Right lung (tissue), 5 donors: ENCODE results near the gene MYOCD. TPM values are rescaled to one million over a fixed set of nuclear protein-coding genes. Genes with fewer than 3 reads are reported as not detected.

Experiments
- DNase-seq, 2 donors: peaks; one replicate each; pipeline ENCODE4 v3.0.0-alpha.2; 2013
- polyA plus RNA-seq, 5 donors: library from polyadenylated mRNA; unstranded; fragments of 120-200 nt; gene quantifications; one replicate each; pipeline versions ENCODE4 v1.2.1 to v1.2.3, GENCODE V29; 2013; ENCODE audit warnings: inconsistent platforms in 1 of 5, low replicate concordance in 1 of 5; ENCODE audit not compliant: insufficient read length in 5 of 5, insufficient read depth in 1 of 5

The MYOCD gene
- polyA plus RNA-seq, 5 donors = 6.1 to 17.1 (median 10.3) TPM

DNA sequence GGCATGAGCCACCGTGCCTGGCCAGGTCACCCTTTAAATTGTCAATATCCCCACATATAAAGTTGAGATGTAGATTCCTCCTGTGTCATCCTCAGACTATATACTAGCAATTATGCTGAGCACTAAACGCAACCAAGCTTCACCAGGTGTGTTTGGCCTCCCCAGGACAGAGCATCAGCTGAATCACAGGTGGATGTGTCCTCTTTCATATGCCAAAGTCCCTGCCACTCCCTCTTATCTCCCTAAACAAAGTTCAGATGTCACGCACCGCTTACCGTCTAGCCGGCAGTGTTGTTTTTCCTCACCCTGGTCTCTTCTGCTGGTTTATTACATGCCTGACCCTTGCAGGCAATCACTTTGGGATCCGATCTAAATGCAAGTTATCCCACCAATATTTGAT, 79.8 kb downstream of the MYOCD start:
- DNase-seq = no peak

DNA sequence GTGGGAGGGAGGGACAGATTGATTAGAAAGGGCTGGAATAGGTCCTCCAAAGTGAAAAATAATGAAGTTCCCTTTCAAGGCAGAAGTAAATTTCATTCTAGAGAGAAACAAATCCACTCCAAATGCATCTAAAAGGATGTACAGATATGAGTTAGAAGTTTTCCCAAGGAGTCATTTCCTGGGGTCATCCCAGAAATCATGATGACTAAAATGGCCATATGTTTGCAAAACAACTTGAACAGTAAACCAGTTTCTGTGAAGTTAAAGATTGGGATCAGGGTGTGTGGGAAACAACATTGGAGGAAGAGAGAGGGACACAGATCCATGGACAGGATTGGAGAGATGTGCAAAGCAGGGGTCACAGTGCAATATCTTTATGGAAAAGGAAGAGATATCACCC, 91.1 kb downstream of the MYOCD start:
- DNase-seq = no peak

DNA sequence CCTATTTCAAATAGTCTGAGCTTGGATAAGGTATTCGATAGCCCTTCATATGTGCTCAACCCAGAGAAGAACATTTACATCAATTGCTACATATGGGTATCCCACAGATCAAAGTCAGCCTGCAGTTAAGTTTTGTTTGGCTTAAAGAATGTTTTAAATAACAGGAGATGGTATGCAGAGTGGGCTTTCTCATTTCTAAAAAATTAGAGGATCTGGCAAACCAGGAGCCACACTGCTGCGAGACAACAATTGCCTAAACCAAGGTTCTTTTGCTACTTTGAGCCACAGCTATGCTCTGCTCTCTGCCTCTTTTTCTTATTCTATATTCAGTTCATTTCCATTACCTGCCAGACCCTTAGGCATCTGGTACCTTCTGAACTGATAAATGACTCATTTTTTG, 93.4 kb downstream of the MYOCD start:
- DNase-seq = no peak

DNA sequence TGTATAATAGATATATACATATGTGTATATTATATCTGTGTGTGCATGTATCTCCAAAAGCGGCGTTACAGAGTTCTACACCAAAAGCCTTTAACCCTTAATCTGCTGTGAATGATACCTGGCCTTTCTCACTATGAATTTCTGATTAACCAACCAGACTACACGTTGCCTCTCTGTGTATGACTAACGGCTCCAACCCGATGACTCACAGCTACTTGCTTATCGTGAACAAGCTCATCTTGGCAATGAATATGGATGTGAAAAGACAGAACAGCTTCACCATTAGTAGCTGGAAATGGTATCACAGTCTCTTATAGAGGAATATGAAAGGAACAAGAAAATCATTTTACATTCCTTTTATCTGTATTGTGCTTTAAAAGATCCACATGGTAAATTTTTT, 99.9 kb downstream of the MYOCD start:
- DNase-seq = no peak

DNA sequence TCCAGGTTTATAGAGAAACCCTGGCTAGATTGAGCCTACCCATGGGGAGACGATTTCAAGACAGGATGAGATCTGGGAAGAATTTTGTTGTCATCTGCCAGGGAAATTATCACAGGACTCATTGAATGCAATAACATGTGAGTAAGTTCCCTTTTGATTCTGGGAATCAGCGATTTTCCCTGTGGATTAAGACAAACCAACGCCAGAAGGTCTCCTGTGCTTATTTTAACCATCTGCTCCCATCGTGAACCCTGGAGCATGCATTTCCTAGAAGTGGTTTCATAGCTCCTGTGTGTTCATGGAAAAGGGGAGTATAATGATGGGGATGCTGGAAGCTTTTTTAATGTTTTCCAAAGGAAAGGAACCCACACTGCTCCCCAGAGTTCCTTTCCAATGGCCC, 102.6 kb downstream of the MYOCD start:
- DNase-seq = no peak

DNA sequence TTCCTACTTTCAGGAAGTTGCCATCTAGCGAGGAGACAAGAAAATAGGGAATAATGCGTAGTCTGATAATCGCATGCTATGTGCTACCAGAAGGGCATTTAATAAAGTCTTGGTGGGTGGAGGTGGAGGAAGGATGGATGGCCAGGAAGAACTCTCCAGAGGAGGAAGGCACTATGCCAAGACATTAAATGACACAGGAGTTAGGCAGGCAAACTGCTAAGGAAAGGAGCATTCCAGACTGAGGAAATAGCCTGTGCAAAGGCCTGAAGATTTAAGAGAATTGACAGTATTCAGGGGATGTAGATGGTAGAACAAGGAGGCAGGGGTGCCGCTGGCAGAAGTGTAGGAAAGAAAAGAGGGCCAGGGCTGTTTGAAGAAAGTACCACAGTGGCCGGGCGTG, 104.3 kb downstream of the MYOCD start:
- no peak for DNase-seq

DNA sequence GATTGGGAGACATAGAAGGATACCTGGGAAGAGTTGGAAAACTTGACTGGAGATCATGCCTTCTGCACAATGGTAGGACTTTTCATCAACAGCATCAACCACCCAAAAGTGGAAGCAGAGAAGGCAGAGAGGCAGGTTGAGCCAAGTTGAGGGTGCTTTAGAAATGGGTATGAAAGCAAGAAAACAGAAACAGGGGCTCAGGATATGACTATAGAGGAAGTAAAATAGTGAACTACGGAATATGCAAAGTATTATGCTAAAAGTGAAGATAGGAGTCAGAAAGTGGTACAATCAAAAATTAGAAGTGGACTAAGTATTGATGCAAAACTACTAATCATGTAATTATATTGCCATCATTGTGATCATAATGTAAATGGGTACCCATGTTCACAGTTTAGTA, 107.5 kb downstream of the MYOCD start:
- no peak for DNase-seq

DNA sequence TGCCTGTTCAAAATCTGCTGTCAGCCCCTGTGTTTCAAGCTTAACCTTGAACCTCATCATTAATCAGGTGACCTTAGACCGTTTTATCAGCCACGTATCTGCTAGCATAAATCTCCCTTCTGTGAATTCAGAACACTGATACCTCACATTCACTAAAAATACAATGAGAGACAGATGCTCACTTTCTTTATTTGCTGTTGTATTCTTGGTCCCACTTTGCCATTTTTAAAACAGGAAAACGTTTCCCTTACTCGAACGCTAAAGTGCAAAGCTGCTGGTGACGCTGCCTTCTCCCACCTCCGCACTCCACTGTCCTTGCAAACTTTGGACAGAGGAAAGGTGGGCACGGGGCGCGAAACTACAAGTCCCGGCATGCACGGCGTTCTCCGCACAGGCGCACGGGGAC, 123.4 kb downstream of the MYOCD start:
- no peak for DNase-seq

DNA sequence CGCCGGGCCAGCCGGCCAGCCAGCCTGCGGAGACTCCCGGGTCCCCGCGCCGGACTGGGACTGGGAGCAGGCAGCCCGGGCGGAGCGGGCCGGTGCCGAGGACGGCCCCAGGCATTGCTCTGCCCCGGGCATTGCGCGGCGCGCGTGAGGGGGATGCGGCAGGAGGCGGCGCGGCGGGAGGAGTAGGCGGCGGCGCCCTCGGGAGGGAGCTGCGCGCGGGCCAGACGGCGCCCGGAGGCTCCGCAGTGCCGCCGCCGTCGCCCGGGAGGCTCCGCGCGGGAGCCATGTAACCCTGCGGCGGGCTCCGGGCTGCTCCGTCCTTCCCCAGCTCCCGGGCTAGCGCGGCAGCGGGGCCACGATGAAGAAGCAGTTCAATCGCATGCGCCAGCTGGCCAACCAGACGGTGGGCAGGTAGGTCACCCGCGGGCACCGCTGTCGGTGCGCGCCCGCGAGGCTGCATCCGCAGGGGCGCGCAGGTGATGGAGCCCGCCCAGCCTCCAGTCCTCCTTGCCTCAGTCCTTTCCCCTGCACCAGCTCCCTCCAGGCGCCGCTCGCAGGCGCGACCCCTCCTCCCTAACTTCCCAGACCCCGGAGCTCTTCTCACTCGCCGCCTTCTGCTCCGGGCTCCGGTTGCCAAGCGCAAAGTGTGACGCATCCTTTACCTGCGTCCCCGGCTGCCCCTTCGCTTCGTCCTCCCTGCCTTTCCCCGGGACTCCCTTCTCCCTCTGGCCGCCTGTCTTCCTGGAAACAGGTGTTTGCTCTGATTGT, 124.0 kb downstream of the MYOCD start, which contains the start of gene ARHGAP44:
ARHGAP44 (plus strand) TSS at position 18 of the 768 bp plus-strand sequence; CDS start at position 359, 341 bp downstream.
- DNase-seq = peak; percentile 42 to 52

DNA sequence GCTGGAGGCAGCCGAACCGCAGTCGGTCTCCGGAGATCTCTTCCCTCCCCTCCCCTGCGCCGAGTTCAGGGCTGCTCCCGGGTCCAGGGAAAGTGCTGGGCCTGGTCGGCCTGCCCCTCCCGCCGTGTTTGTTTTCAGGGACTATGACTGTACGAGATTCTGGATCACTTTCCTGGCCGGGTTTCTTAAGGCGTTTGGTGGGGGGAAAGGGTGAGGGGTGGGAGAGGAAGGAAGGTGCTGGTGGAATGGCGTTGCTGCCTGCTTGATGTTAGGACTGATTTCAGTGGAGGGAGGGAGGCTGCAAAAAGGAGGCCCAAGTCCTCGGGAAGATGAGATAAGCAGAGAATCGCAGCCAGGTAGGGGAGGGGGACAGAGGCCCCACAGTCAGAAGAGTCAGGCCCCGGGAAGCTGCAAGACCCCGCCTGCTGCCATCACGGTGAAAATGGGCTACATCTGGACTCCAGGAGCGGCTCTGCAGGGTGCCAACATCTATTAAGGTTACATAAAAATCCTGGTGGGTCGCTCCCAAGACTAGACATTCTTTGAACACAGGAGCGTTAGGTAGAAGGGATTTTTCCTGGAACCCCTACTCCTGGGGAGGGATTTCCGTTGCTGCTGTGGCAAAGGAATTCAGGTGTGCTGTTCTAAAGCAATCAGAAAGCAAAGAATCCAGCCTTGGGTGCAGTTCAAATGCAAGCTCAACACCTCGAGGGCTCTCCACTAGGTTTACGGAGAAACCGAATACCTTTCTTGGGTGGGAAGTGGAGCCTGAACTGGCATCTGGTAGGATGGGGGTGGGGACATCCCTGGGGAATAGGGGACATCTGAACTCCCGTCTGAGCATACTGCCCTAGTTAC, 124.8 kb downstream of the MYOCD start:
- peak; percentile 36 to 38 for DNase-seq

DNA sequence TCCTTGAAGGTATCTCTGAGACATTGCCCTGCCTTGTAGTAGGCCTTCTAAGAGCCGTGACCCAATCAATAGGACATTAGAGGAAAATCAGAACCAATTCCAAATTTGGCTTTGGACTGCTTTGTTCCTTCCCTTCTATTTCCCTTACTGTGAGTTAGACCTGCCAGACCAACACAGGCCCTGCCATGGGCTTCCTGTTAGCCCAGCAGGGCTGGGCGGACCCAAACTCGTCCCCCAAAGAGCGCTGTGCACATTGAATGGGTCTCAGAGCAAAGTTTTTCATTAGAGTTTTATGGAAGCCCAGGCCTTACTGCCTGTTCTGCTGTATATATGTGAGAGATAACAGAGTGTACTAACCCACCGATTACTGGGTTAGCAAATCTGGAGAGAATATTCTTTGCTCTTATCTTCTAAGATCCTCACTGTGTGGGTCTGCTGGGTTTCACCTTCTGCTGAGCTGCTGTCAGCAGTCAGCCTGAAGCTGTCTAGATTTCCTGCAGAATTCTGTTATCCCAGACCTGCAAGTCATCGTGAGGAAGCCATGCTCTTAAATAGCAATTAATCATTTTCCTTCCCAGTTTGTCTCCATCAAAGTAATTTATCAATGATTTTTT, 129.3 kb downstream of the MYOCD start:
- no peak for DNase-seq

DNA sequence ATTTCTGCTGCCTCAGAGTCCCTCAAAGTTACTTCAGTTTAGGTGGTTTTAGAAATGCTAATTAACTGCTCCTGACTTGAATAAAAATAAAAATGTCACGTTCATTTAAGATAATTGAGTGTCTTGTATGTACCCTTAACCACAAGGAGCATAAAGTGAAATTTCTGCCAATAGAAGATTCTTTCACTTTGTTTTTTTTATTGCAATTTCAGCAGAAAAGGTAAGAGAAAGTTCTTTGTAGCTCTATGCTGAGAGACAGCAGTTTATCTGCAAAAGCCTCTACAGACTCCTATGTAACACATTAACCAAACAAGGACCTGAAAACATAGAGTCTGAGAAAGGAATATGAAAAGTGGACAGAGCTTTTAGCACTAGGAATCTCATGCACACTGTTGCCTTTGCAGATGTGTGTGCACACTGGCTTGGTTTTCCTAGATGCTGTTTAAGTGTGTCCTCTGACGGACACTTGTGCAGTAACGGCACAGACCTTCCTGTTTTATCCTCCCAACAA, 135.2 kb downstream of the MYOCD start:
- no peak for DNase-seq

DNA sequence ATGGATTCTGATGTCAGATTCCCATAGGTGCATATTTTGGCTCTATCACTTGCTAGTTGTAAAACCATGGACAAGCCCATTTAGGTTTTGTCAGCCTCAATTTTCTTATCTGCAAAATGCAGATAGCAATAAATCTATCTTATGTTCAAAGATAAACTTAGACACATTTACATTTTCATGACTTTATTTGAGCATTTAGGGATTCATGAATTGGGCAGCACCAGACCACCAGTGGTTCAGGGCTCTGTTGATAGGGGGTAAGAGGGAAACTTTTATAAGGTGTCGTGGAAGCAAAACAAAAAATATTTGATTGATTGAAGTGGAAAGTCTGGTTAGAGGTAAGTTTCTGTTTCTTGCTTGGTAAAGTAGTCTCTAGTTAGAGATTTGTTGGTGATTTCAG, 140.9 kb downstream of the MYOCD start:
- DNase-seq = no peak

DNA sequence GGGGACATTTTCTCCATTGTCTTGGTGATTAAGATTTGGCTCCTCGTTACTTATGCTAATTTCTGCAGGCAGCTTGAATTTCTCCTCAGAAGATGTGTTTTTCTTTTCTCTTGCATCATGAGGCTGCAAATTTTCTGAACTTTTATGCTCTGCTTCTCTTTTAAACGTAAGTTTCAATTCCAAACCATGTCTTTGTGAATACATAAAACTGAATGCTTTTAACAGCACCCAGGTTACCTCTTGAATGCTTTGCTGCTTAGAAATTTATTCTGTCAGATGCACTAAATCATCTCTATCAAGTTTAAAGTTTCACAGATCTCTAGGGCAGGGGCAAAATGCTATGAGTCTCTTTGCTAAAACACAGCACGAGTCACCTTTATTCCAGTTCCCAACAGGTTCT, 143.0 kb downstream of the MYOCD start:
- DNase-seq = no peak

DNA sequence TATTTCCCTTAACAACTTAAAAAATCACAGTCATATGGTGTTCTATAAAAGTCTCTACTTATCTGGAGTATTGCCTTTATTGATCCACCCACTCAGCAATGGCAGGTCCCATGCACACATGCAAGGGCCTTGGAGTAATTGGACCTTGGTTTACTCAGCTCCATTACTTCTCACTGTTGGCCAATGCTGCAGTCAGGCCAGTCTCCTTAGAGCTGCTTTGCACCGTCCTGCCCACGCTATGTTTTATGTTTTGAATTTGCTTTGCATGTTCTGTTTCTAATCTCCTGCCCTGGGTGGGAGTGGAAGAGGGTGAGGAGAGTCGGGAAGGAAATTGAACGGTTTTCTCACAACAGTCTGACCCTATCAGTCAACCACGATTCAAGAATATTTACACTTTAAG, 147.2 kb downstream of the MYOCD start:
- no peak for DNase-seq

DNA sequence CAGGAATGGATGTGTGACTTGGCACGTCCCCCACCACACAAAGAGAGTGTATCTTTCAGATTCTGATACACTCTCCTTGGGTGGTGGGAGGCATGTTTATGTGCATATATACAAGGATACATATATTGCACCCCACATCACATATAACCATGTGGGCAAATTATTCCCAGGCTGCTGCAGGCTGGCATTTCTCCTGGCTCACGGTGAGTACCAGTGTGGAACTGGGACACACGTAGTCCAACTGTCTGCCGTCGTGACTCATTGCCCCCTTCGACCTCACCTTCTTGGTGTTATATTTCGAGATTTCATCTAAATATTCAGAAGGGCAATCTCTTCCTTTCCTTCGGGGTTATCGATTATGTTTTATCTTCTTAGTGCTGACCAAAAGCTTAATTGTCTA, 148.0 kb downstream of the MYOCD start:
- no peak for DNase-seq

DNA sequence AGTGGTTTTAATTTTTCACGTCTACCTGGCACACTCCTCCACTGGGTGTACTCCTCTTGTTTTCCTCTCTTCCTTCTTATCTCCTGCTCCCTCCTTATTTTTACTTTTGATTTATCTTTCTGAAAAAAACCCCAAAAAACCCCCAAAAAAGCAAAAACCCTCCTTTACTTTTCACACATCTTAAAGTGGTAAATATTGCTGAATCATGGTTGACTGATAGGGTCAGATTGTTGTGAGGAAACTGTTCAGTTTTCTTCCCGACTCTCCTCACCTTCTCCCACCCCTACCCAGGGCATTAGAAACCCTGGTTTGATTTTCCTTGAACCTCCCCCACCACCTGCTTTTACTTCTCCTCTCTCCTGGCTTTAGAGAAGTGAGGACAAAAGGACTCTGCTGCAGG, 149.0 kb downstream of the MYOCD start:
- DNase-seq = no peak

DNA sequence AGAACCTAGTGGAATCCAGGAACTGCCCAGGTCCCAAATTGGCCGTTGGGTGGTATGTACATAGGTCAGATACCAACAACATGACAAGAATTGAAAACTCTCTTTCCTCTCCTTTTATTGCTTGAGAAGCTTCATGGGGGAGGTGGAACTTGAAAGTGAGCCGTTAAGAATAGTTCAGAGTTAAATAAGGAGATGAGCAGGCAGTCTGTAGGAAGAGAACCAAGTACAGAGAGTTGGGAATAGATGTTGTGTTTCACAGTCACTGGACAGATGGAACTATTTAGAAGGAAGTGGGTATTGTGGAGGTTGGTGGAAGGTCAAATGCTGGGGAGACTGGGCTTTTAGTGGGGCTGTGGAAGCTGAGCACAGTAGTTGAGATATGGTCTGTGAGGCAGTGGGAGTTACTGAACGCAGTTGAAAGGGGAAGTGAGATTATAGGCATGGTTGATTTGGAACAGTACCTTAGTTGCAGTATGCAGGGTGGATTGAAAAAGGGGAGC, 150.0 kb downstream of the MYOCD start:
- no peak for DNase-seq
